Endodermal cell (in vitro differentiated cells): Measurements from ENCODE around the gene S100A10. TPM values are rescaled to one million over a fixed set of nuclear protein-coding genes. Genes with fewer than 3 reads are reported as not detected.

ENCODE experiments used
- DNase-seq: peaks from one replicate; pipeline ENCODE4 v3.0.0-alpha.2; 2017
- H3K27ac ChIP-seq: 2 replicates; pipeline ENCODE4 v1.5.1; 2013; ENCODE audit warnings: mild to moderate bottlenecking, low read depth, low read length, moderate library complexity
- H3K27me3 ChIP-seq: 2 replicates; pipeline ENCODE4 v1.6.1; 2013; ENCODE audit warnings: mild to moderate bottlenecking, low read length, moderate library complexity; ENCODE audit not compliant: insufficient read depth, control insufficient read depth, poor library complexity, severe bottlenecking
- H3K36me3 ChIP-seq: 2 replicates; pipeline ENCODE4 v1.7.0; 2013; ENCODE audit warnings: mild to moderate bottlenecking, low read length, moderate library complexity; ENCODE audit not compliant: control insufficient read depth, insufficient read depth
- H3K4me1 ChIP-seq: one replicate; pipeline ENCODE4 v1.7.0; 2013; ENCODE audit warnings: low read length; ENCODE audit not compliant: control insufficient read depth, insufficient read depth
- H3K4me3 ChIP-seq: 2 replicates; pipeline ENCODE4 v1.5.1; 2013; ENCODE audit warnings: mild to moderate bottlenecking, low read length, moderate library complexity
- H3K9ac ChIP-seq: 2 replicates; pipeline ENCODE4 v1.6.1; 2013; ENCODE audit warnings: mild to moderate bottlenecking, low read length, moderate library complexity; ENCODE audit not compliant: poor library complexity, severe bottlenecking; ENCODE audit errors: extremely low read depth
- H3K9me3 ChIP-seq: 2 replicates; pipeline ENCODE4 v1.6.1; 2013; ENCODE audit warnings: mild to moderate bottlenecking, low read length, moderate library complexity; ENCODE audit not compliant: control insufficient read depth
- H3K27ac Mint-ChIP-seq: 2 replicates; pipeline ENCODE4 v1.8.0; 2020; ENCODE audit warnings: mixed read lengths
- H3K27me3 Mint-ChIP-seq: 2 replicates; pipeline ENCODE4 v1.8.0; 2021; ENCODE audit warnings: mild to moderate bottlenecking, mixed read lengths; ENCODE audit not compliant: insufficient read depth
- H3K36me3 Mint-ChIP-seq: 2 replicates; pipeline ENCODE4 v1.8.0; 2020; ENCODE audit warnings: low read depth, mixed read lengths
- H3K4me1 Mint-ChIP-seq: 2 replicates; pipeline ENCODE4 v1.8.0; 2020; ENCODE audit warnings: mixed read lengths
- H3K4me3 Mint-ChIP-seq: 2 replicates; pipeline ENCODE4 v1.8.0; 2020; ENCODE audit warnings: mild to moderate bottlenecking, moderate library complexity, mixed read lengths
- H3K9me3 Mint-ChIP-seq: 2 replicates; pipeline ENCODE4 v1.8.0; 2020; ENCODE audit warnings: mild to moderate bottlenecking, mixed read lengths
- WGBS, 2 experiments: methylation state at CpG; one replicate each; pipeline versions ENCODE4 v1.1.5 to v1.1.7; 2013; ENCODE audit warnings: missing lambda C conversion rate in 2 of 2, mixed read lengths in 1 of 2; ENCODE audit not compliant: insufficient coverage in 1 of 2, insufficient read length in 1 of 2; 5-methylcytosine and 5-hydroxymethylcytosine counted together
- total RNA-seq, 2 donors: library from RNA; stranded (reverse); fragmentation: NEBNext Ultra II Directional in 1 of 2; extraction: Animal tissue kit (Norgen Biotek cat#: 25700) in 1 of 2; gene quantifications; 2 replicates in 1 of 2; 3 replicates in 1 of 2; pipeline ENCODE4 v1.2.1, GENCODE V29; 2021
- TF ChIP-seq, protein P1 (sequence below): fragments of 200-600 bp; sonication (generic); conservative IDR thresholded peaks from 2 replicates; pipeline ENCODE4 v1.5.0; 2021; ENCODE audit warnings: antibody characterized with exemption, mild to moderate bottlenecking

The S100A10 gene
- total RNA-seq, 2 donors from 2014 or later: 352 to 880 TPM

DNA sequence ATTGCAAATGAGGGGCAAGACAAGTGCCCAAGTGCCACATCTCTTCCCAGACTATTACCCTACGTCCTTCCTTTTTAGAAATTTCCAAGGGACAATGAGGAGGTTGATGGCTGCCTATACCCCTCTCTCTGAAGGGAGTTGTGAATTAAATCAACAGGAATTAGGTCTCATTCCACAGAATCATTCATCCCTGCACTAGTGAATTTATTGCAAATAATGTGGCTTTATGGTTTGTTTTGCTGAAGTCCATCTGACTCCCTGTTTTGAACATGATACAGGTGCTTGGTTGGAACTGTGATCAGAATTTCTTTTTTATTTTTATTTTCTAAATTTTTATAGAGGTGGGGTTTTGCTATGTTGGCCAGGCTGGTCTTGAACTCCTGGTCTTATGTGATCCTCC, 50.1 kb downstream of the S100A10 start:
- H3K9ac ChIP-seq: no peak overlapping the region
- Mint-ChIP-seq H3K27ac (no peak overlapping the region), H3K9me3 (no peaks in the 10 kb centered on the region), H3K36me3 (no peaks in the 10 kb centered on the region), H3K4me1 (peaks cover 38% of the 10 kb centered on the region), H3K4me3 (no peak overlapping the region), H3K27me3 (peaks cover 14% of the 10 kb centered on the region)
- no peaks in the 10 kb centered on the region for H3K27me3 ChIP-seq
- no peak overlapping the region for H3K4me3 ChIP-seq
- H3K4me1 ChIP-seq: peaks cover 12% of the 10 kb centered on the region
- H3K27ac ChIP-seq: no peak overlapping the region
- no peak for DNase-seq
- H3K36me3 ChIP-seq: no peaks in the 10 kb centered on the region
- no peaks in the 10 kb centered on the region for H3K9me3 ChIP-seq
- 88% methylated on average over 1 of the region's 1 CpG; no CpG with 5 or more reads in 1 of the 2 experiments for WGBS, 2 experiments
- TF ChIP-seq, protein P1, sequence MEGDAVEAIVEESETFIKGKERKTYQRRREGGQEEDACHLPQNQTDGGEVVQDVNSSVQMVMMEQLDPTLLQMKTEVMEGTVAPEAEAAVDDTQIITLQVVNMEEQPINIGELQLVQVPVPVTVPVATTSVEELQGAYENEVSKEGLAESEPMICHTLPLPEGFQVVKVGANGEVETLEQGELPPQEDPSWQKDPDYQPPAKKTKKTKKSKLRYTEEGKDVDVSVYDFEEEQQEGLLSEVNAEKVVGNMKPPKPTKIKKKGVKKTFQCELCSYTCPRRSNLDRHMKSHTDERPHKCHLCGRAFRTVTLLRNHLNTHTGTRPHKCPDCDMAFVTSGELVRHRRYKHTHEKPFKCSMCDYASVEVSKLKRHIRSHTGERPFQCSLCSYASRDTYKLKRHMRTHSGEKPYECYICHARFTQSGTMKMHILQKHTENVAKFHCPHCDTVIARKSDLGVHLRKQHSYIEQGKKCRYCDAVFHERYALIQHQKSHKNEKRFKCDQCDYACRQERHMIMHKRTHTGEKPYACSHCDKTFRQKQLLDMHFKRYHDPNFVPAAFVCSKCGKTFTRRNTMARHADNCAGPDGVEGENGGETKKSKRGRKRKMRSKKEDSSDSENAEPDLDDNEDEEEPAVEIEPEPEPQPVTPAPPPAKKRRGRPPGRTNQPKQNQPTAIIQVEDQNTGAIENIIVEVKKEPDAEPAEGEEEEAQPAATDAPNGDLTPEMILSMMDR: no peak

DNA sequence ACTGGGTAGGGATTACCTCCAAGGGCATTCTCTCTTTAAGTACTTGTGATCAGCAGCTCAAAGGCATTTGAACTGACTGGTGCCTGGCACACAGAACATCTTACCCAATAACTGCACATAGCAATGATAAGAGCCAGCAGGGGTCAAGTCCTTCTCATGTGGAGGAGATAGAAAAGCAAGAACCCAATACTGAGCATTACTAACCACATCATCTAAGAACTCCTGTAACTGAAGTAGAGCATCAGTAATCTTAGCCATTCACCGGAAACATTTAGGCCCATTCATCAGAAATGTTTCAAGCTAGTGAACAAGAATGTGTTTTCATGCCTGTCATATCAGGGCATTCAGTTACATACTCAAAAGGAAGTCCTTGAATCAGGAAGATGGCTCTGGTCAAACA, 50.8 kb downstream of the S100A10 start:
- WGBS, 2 experiments: 94 to 96% methylated on average over 1 of the region's 1 CpG
- Mint-ChIP-seq H3K4me3 (no peak overlapping the region), H3K27me3 (peaks cover 14% of the 10 kb centered on the region), H3K36me3 (no peaks in the 10 kb centered on the region), H3K9me3 (no peaks in the 10 kb centered on the region), H3K27ac (no peak overlapping the region), H3K4me1 (peaks cover 38% of the 10 kb centered on the region)
- Histone ChIP-seq H3K27ac (no peak overlapping the region), H3K27me3 (no peaks in the 10 kb centered on the region), H3K9ac (no peak overlapping the region), H3K4me1 (peaks cover 12% of the 10 kb centered on the region), H3K36me3 (no peaks in the 10 kb centered on the region), H3K9me3 (no peaks in the 10 kb centered on the region), H3K4me3 (no peak overlapping the region)
- DNase-seq: no peak
- TF ChIP-seq, protein P1: no peak

GRCh38 chr1:151940541-151940940, 53.1 kb downstream of the S100A10 start:
- H3K4me3 Mint-ChIP-seq: no peak overlapping the region
- Histone ChIP-seq H3K36me3 (no peaks in the 10 kb centered on the region), H3K27me3 (no peaks in the 10 kb centered on the region), H3K9ac (no peak overlapping the region), H3K9me3 (no peaks in the 10 kb centered on the region), H3K4me1 (peaks cover 14% of the 10 kb centered on the region), H3K4me3 (no peak overlapping the region), H3K27ac (no peak overlapping the region)
- H3K27ac Mint-ChIP-seq: no peak overlapping the region
- peaks cover 12% of the 10 kb centered on the region for H3K27me3 Mint-ChIP-seq
- peaks cover 46% of the 10 kb centered on the region for H3K4me1 Mint-ChIP-seq
- 88 to 89% methylated on average over 1 of the region's 1 CpG for WGBS, 2 experiments
- no peaks in the 10 kb centered on the region for H3K9me3 Mint-ChIP-seq
- no peaks in the 10 kb centered on the region for H3K36me3 Mint-ChIP-seq
- TF ChIP-seq, protein P1: no peak
- DNase-seq: no peak
